Mucosa of stomach (tissue), 1 donor: ENCODE results near the gene PHLPP1.
A peak's percentile ranks its signal among the peaks of the same experiment; 100 is the strongest.

Experiments
- H3K27me3 ChIP-seq: one replicate; pipeline ENCODE4 v1.7.0; 2013; ENCODE audit warnings: mild to moderate bottlenecking, low read length; ENCODE audit not compliant: control insufficient read depth, insufficient read depth
- H3K36me3 ChIP-seq: one replicate; pipeline ENCODE4 v1.7.0; 2013; ENCODE audit warnings: low read length; ENCODE audit not compliant: control insufficient read depth, insufficient read depth
- H3K4me1 ChIP-seq: one replicate; pipeline ENCODE4 v1.7.0; 2013; ENCODE audit warnings: mild to moderate bottlenecking, low read length; ENCODE audit not compliant: control insufficient read depth, insufficient read depth
- H3K4me3 ChIP-seq: one replicate; pipeline ENCODE4 v1.7.0; 2013; ENCODE audit warnings: low read length
- H3K9ac ChIP-seq: one replicate; pipeline ENCODE4 v1.7.0; 2013; ENCODE audit warnings: mild to moderate bottlenecking, low read length, moderate library complexity
- H3K9me3 ChIP-seq: one replicate; pipeline ENCODE4 v1.7.0; 2013; ENCODE audit warnings: mild to moderate bottlenecking, low read length, moderate library complexity; ENCODE audit not compliant: control insufficient read depth
- donor health status: Pancreatic carcinoma.

PHLPP1 gene

GRCh38 chr18:62715436-62715758, at the start of gene PHLPP1:
Gene PHLPP1 (plus strand): TSS chr18:62715541. CDS start chr18:62715684, 143 bp downstream.
- peaks cover 4% of the 10 kb centered on the region for H3K4me1 ChIP-seq

DNA sequence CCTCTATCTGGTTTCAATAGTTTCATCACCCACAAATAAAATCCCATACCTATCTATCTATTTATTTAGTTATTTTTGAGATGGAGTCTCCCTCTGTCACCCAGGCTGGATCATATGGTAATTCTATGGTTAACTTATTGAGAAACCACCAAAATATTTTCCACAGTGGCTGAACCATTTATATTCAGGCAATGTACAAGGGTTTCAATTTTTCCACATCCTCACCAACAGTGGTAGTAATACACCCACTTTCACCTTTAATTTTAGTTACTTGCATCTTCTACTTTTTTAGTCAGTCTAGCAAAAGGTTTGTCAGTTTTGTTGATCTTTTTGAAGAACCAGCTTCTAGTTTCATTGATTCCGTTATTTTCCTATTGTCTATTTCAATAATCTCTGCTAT, 46.1 kb upstream of the PHLPP1 start:
- no peak overlapping the region for H3K9ac ChIP-seq
- no peaks in the 10 kb centered on the region for H3K9me3 ChIP-seq
- no peaks in the 10 kb centered on the region for H3K36me3 ChIP-seq
- no peak overlapping the region for H3K4me3 ChIP-seq
- no peaks in the 10 kb centered on the region for H3K4me1 ChIP-seq
- no peaks in the 10 kb centered on the region for H3K27me3 ChIP-seq

More at GRCh38 chr18:62715436-62715758, at the start of gene PHLPP1:
- no peaks in the 10 kb centered on the region for H3K36me3 ChIP-seq
- H3K4me3 ChIP-seq = no peak within 1 kb of the TSS
- H3K9ac ChIP-seq = peak within 1 kb of the TSS; percentile 65
- no peaks in the 10 kb centered on the region for H3K9me3 ChIP-seq
- no peaks in the 10 kb centered on the region for H3K27me3 ChIP-seq

DNA sequence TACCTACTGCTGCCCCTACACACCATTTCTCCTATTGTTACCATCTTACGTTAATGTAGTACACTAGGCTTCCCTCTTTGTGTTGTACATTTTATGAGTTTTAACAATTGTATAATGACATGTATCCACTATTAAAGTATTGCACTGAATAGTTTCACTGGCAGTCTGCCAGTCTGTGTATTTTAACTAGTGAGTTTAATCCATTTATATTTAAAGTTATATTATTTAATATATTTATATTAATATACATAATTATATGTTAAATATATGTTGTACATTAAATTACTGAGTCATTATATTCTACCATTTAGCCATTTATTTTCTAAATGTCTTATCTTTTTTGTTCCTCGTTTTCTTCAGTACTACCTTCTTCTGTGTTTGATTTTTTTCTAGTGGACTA, 44.8 kb upstream of the PHLPP1 start:
- H3K4me1 ChIP-seq = no peaks in the 10 kb centered on the region
- no peaks in the 10 kb centered on the region for H3K36me3 ChIP-seq
- H3K9me3 ChIP-seq = no peaks in the 10 kb centered on the region
- no peak overlapping the region for H3K9ac ChIP-seq
- H3K27me3 ChIP-seq = no peaks in the 10 kb centered on the region
- no peak overlapping the region for H3K4me3 ChIP-seq

DNA sequence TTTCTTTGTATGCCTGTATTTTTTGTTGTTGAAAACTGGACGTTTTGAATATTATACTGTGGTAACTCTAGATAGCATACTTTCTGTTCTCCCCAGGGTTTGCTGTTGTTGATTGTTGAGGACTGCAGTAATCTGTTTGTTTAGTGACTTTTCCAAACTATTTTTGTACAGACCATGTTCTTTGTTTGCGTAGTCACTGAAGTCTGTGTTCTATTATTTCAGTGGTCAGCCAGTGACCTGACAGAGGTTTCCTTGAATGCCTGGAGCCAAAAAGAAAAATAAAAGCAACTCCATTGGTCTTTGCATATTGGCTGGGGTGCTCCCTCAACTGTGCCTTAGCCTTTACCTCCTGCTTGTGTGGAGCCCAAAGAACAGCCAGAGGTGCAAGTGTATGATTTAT, 42.7 kb upstream of the PHLPP1 start:
- Histone ChIP-seq H3K9ac (no peak overlapping the region), H3K27me3 (no peaks in the 10 kb centered on the region), H3K36me3 (no peaks in the 10 kb centered on the region), H3K9me3 (no peaks in the 10 kb centered on the region), H3K4me3 (no peak overlapping the region), H3K4me1 (no peaks in the 10 kb centered on the region)

DNA sequence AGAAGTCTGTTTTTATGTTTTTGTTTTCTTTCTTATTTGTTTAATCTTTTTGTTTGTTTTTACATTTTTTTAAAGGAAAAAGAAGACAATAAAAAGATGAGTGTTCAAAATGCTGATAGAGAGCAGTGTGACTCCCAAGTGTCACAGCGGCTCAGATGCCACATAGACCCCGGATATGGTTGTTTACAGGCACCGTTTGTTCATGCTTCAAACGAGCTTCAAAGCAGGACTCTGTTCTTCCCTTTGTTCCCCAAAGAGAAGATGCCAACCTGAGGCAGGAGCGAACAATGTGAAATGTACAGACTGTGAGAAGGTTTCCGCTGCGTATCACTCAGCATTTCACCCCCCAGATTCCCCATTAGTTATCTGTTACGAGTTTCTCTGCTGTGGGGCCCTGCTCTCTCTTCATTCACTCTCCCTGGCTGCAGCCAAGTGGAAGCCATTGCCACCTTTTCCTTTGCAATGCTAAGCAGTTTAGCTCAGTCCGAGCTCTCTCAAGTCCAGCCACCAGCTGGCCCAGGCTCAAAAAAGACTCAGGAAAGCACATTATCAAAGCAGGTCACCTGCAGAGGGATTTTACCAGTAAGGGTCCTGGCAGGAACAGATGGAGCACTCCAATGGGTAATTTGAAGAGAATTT, 36.4 kb upstream of the PHLPP1 start:
- Histone ChIP-seq H3K9me3 (no peaks in the 10 kb centered on the region), H3K4me1 (no peaks in the 10 kb centered on the region), H3K27me3 (no peaks in the 10 kb centered on the region), H3K4me3 (no peak overlapping the region), H3K36me3 (no peaks in the 10 kb centered on the region), H3K9ac (no peak overlapping the region)

GRCh38 chr18:62682371-62682770, 33.0 kb upstream of the PHLPP1 start:
- H3K9ac ChIP-seq = no peak overlapping the region
- H3K4me3 ChIP-seq = no peak overlapping the region
- H3K27me3 ChIP-seq = no peaks in the 10 kb centered on the region
- H3K36me3 ChIP-seq = no peaks in the 10 kb centered on the region
- no peaks in the 10 kb centered on the region for H3K4me1 ChIP-seq
- no peaks in the 10 kb centered on the region for H3K9me3 ChIP-seq

DNA sequence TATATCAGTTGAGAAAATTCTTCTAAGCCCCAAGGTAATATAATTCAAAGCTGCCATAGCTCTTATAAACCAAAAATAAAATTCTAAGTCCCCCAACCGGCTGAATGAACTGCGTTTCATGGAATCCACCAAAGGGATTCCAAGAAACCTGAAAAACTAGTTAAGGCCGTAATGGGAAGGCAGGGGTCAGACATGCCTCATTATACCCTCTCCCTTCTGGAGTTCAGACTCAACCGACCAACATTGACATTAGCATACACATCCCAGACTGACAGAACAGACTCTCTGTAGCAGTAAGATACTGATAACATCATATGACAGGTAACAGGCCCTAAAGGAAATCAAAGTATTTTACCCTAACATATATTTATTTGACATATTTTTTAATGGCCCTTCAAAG, 31.4 kb upstream of the PHLPP1 start:
- Histone ChIP-seq H3K36me3 (no peaks in the 10 kb centered on the region), H3K4me1 (no peaks in the 10 kb centered on the region)

DNA sequence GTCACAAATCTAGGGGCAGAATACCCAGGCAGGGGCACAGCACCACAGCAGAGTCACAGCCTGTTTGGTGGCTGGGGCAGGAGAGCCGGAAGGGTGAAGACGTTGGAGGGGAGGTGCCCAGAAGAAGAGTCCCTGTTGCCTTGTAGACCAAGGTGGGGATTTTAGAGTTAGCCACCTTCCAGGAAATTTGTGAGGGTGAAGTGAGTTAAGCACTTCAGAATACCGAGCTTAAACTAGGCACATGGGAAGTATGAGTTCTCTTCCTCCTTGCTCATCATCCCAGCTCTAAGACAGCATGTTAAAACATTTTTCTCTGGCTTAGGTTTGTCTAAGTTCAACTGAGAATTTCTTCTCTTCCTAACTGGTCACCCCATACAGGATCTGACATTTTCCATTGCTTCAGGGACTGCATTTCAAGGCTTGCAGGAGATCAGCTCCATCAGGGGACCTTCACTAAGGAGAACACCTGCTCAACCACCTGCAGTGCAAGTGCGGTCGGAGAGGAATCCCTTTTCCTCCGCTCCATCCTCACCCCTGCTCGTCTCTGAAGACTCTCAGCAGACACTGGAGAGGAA, 26.5 kb upstream of the PHLPP1 start:
- H3K9ac ChIP-seq = no peak overlapping the region
- no peaks in the 10 kb centered on the region for H3K36me3 ChIP-seq
- H3K4me1 ChIP-seq = no peaks in the 10 kb centered on the region
- H3K27me3 ChIP-seq = no peaks in the 10 kb centered on the region
- H3K4me3 ChIP-seq = no peak overlapping the region
- no peaks in the 10 kb centered on the region for H3K9me3 ChIP-seq

More for the DNA sequence above, 31.4 kb upstream of the PHLPP1 start:
- no peak overlapping the region for H3K9ac ChIP-seq
- H3K9me3 ChIP-seq = no peaks in the 10 kb centered on the region
- no peak overlapping the region for H3K4me3 ChIP-seq
- no peaks in the 10 kb centered on the region for H3K27me3 ChIP-seq

- Histone ChIP-seq H3K9me3 (no peaks in the 10 kb centered on the region), H3K4me3 (no peak overlapping the region), H3K9ac (no peak overlapping the region)
Measured at GRCh38 chr18:62690236-62690815, 25.0 kb upstream of the PHLPP1 start.

DNA sequence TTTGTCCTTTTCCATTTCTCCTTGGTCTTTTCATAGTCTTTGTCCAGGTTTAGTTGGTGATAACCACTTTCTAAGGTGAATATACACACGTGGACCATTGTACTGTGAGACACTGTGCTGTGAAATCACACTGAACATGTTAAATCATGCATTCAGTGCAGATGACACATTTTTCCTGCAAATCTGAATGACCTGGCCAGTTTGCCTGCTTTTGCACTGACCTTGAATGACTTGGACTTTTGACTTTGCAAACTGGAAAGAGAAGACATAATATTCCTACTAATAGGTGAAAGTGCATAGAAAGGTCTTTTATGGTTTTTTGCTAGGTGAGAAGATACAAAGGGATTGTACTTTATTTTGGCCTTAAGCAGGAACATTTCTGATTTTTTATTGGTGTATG, 21.7 kb upstream of the PHLPP1 start:
- Histone ChIP-seq H3K9ac (no peak overlapping the region), H3K9me3 (no peaks in the 10 kb centered on the region), H3K36me3 (no peaks in the 10 kb centered on the region)

More at GRCh38 chr18:62690236-62690815, 25.0 kb upstream of the PHLPP1 start:
- H3K36me3 ChIP-seq = no peaks in the 10 kb centered on the region
- H3K4me1 ChIP-seq = no peaks in the 10 kb centered on the region
- no peaks in the 10 kb centered on the region for H3K27me3 ChIP-seq

DNA sequence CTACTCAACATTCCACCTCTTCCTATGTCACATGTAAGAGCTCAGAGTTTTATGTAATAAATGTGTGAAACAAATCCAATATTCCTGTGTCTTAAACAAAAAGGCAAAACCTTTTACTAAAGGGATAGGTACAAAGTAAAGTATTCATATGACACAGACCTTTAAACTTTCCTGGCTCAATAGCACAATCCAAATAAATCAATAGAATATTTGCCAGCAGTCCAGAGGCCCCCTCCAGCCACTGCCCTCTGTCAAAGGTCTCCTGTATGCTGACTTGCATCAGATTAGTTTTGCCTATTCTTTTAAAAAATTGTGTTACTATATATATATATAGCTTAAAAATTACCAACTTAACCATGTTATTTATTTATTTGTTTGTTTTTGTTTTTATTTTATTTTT, 17.7 kb upstream of the PHLPP1 start:
- H3K9me3 ChIP-seq = no peaks in the 10 kb centered on the region
- no peak overlapping the region for H3K4me3 ChIP-seq
- no peak overlapping the region for H3K9ac ChIP-seq
- H3K27me3 ChIP-seq = no peaks in the 10 kb centered on the region
- H3K36me3 ChIP-seq = no peaks in the 10 kb centered on the region
- no peaks in the 10 kb centered on the region for H3K4me1 ChIP-seq

More for the DNA sequence above, 21.7 kb upstream of the PHLPP1 start:
- no peak overlapping the region for H3K4me3 ChIP-seq
- H3K27me3 ChIP-seq = no peaks in the 10 kb centered on the region
- H3K4me1 ChIP-seq = no peaks in the 10 kb centered on the region

GRCh38 chr18:62702259-62702658, 13.1 kb upstream of the PHLPP1 start:
- Histone ChIP-seq H3K4me3 (no peak overlapping the region), H3K4me1 (no peaks in the 10 kb centered on the region), H3K36me3 (no peaks in the 10 kb centered on the region), H3K9ac (no peak overlapping the region), H3K9me3 (no peaks in the 10 kb centered on the region), H3K27me3 (no peaks in the 10 kb centered on the region)
